Stimulated activated CD4-positive, alpha-beta T cell treated with anti-CD3 and anti-CD28 coated beads, Interleukin-4, amount 100 ng/mL, for 4 hours (primary cell): ENCODE measurements around the gene ODF2.
"Not testable (repeated sequence)": the region's sequence is repeated elsewhere in the genome, so short reads cannot be mapped to it uniquely, and the experiment has no call there.

Source experiments
- DNase-seq, 2 experiments: peaks; one replicate each; pipeline ENCODE4 v3.0.0-alpha.2; 2020

Gene ODF2

DNA sequence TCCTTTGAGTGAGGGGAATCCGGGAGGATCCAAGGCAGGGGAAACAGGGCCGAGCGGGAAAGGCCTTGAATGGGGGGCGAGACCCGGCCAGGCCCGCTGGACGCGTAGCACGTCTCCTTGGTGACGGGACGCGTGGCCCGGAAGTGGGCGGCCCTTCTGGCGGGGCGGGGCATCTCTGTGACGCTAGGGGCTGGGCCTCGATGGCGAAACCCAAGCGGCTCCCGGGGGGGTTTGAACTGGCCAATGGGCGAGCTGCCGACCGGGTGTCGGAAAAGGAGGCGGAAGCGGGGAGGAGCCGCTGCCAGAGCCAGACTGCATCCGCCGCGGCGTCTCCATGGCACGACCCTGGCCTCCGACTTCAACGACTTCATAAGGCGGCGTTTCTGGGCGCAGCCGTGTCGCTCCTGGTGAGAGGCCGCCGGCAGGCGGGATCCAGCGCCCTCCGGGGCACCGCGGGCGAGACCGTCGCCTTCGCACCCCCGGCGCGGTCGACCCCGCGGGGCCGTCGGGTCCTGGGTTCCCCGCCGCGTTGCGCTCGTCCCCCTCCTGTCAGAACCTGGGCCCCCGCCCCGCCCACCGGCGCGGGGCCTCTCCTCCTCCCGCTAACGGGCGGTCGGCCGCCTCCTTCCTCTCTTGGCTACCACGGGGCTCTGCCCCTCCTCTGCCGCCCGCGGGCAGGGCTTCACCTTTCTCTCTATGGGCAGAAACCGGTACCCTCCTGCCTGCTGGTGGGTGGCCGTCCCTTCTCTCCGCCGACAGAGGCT lies at the start of gene ODF2:
ODF2 (plus strand) TSS at position 158 of the 764 bp plus-strand sequence; CDS start at position 244, 86 bp downstream.
- peak; percentile 98 for DNase-seq

DNA sequence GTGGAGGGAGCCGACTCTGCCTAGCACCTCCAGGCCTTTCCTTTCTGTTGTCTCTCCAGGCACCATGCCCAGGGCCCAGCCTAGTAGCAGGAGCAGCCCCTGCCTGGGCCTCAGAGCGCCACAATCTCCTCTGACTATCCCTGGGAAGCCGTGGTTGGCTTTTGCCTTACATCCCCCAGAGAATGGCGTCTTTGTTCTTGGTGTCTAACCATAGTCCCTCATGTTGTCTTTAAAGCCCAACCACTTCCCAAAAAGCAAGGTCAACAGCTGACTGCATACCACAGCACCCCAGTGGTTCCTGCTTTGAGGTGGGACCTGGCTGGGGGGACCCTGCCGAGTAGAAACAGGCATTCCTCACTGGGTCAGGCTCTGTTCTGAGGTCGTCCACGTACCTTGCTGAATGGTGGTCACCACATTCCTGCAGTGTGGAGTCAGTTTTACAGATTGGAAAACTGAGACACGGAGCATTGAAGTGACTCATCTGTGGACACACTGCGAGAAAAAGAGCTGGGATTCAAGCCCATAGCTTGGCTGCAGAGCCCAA lies 48.9 kb upstream of the ODF2 start:
- DNase-seq = no peak

DNA sequence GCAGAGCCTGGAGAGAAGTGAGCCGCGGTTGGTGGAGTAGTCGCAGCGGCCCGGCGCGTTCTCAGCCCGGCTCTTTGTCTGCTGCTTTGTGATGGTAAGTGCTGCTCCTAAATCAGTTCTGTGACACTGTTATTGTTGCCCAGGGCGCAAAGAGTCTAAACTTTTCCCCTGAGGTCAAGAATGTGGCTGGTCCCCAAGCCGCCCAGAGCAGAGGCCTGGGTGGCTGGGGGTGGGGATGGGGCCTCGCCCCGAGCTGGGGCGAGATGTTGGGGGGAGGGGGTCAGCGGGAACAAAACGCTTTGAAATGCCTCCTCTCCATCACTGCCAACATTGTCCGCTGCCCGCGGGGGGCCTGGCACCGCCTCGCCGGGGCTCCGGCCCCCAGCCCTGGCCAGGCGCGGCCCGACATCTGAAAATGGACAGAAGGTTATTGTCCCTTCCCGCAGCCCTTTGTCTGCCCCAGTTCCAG lies 46.8 kb upstream of the ODF2 start:
- no peak for DNase-seq

DNA sequence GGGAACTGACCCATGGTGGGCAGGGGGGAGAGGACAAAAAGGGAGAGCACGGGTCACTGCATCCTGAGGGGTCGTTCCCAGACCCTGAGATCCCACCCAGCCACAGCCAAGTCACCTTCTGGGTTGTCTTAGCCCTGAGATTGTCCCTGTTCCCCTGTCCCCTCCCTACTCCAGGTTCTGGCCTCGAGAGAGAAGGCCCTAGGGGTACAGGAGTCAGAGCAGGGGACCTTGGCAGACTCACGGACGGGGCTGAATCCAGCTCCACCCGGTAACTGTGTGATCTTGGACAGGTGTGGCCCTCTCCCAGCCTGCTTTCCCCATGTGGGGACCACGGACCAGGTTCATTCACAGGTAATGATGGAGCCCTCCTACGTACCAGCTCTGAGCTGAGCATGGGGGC lies 46.4 kb upstream of the ODF2 start:
- no peak for DNase-seq

DNA sequence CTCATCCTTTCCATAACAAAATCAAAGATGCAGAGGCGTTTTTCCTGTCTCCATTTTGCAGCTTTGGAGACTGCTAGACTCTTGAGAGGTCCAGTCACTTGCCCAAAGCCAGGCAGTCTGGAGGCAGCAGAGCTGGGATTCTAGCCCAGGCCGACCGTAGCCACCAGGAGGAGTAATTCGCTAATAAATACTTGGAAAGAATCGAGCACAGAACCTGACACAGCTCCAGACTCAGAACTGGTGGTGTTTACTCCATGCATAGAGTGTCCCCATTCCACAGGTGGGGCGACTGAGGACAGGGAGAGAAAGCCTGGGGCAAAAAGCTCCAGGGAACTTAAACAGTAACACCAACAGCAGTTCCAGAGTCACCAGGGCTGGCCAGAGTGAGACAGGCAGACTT lies 45.8 kb upstream of the ODF2 start:
- no peak for DNase-seq

DNA sequence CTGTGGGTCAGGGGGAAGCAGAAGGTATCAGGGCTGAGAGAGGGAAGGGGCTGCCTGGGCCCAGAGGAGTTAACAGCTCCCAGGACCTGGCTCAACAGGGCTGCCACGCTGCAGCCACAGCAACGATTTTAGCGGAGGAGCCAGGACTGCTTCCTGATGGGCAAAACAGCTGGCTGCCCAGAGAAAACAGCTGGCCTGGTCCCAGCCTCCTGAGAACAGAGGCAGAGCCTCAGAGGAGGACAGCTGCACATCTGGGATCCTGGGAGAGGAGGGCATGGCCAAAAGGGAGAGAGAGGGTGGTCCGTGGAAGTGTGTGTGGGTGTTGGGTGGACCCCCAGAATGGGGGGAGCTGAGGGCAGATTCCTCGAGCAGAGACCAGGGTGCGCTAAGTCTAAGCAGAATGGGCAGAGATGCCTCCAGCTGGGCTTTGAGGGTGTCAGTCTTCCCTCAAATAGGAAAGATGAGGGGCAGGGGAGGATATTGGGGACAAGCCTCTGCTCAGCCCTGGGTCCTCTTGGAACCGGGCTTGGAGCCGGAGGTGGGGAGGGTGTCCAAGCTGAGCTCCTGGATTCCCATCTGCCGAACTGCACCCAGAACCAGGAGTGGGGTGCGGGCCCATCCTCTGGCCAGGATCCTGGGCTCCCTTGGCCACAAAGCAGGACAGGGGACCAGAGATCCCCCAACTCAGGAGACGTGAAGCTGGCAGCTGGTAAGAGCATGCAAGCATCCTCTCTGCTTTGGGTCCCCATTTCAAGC lies 44.3 kb upstream of the ODF2 start:
- no peak for DNase-seq

DNA sequence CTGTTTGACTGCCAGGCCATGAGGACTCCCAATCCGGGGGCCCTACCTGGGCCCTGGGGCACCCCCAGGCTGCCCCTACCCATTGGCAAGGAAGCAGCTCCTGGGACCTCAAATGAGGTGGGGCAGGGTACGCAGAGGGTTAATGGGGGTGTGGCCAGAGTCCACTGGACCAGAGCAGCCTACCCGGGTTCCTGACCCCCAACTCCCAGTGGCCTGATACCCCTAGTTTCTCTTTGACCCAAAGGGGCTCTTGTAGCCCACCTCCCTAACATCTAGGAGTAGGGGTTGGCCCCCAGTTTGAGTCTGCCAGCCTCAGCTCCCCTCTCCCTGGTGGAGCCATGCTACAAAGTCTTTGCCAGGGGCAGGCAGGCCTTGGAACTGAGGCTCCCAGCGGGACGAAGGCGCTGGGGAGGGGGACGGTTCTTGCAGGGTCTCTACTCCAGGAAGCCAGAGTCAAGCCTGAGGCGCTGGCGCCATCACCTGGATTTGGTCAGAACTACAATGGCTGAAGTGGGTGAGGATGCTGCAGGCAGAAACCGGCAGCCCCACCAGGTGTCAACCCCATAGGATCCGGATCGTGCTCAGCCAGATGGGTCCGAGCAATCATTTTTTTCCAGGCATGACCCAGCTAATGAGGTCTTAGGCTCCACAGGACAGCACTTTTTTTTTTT lies 43.6 kb upstream of the ODF2 start:
- DNase-seq = peak; percentile 25 to 33

DNA sequence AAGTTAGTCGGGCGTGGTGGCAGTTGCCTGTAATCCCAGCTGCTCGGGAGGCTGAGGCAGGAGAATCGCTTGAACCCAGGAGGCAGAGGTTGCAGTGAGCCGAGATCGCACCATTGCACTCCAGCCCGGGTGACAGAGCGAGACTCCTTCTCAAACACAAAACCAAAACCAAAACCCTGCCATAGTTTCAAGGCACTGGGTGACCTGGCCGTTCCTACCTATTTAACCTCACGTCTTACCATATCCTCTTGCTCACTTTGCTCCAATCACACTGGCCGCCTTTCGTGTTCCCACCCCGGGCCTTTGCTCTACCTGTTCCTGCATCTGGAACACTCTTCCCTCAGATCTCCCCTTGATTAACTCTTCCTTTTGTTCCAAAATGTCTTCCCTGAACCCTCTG lies 42.1 kb upstream of the ODF2 start:
- DNase-seq = not testable (repeated sequence)

DNA sequence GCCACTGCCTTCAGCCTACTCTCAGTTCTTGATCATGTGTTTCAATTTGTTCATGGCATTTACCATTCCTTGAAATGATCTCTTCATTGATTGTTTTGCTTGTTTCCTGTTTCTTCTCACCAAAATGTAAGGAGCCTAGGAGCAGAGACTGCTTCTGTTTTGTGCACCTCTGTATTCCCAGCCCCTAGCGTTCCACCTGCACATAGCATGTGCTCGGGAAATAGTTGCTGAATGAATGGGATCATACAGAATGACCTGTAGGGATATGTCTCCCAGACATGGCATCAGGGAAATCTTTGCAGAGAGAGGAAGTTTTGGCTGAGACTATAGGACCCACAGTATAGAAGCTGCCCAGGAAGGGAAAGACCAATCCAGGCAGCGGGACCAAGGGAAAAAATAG lies 41.3 kb upstream of the ODF2 start:
- DNase-seq = no peak

DNA sequence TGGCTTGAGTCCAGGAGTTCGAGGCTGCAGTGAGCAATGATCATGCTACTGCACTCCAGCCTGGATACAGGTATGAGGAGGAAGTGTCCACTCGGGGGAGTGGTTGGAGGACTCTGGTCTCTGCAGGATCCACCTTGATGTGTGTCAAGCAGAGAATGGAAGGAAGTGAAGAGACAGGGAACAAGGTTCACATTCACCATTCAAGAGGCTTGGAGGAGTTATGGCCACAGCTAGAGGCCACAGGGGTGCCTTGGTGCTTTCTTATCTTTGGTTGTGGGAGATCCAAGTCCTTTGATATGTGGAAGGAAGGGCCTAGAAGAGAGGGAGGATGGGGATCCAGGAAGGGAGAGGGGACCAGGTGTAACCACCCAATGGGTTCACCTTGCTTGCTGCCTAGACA lies 40.5 kb upstream of the ODF2 start:
- DNase-seq = no peak

DNA sequence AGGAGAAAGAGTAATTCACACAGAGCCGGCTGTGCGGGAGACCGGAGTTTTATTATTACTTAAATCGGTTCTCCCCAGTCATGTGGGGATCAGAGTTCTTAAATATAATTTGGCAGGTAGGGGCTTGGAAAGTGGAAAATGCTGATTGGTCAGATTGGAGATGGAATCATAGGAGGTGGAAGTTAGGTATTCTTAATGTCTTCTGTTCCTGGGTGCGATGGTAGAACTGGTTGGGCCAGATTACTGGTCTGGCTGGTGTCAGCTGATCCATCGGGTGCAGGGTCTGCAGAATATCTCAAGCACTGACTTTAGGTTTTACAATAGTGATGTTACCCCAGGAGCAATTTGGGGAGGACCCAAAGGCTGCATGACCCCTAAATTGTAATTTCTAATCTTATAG lies 39.8 kb upstream of the ODF2 start:
- DNase-seq = no peak

DNA sequence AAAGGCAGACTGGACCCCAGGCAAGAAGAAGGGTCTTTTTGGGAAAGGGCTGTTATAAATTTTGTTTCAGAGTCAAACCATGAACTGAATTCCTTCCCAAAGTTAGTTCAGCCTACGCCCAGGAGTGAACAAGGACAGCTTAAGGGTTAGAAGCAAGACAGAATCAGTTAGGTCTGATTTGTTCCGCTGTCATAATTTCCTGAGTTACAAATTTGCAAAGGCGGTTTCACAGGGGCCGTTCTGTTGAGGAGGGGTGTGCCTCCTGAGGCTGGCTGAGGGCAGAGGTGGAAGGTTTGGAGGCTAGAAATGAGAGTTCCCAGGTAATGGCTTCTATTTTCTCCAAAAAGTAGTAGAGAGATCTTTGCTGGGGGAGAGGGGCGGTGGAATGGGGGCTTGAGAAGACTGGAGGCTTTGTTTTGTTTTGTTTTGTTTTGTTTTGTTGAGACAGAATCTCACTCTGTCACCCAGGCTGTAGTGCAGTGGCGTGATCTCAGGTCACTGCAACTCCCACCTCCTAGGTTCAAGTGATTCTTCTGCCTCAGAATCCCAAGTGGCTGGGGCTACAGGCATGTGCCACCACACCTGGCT lies 39.3 kb upstream of the ODF2 start:
- DNase-seq = no peak

DNA sequence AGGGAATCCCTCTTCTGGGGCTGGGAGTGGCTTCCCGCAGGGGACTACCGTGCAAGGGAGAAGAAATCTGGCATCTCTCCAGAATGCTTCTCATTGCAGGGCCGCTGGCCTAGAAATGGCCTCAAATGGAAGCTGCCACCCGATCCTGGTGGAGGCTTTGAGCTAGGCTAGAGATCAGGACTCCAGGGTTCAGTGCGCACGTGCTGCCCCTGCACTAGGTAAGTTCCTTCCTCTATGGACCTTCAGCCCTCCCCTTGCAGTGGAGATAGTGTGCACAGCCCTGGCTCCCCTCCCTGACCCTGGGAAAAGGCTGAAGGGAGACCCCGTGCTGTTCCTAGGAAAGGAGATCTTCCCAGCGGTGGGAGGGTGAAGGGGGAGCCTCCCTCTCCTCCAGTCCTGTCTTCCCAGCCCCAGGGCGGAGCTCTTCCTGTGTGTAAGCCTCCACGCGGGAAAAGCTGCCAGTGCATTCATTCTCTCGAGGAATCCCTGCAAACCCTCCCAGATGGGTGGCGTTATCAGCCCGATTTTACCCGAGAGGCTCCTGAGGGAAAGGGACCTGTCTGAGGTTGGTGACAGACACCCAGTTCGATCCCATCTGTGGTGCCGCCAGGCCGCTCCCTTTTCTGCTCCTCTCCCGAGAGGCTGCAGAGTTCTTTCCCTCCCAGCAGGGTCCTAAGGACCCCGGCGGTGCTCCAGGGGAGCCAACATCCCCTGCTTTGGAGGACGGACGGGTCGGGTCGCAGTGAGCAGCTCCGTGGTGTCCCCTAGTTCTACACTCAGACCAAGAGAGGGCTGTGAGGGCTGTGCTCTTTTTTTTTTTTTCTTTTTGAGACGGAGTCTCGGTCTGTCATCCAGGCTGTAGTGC lies 36.5 kb upstream of the ODF2 start:
- DNase-seq = no peak

DNA sequence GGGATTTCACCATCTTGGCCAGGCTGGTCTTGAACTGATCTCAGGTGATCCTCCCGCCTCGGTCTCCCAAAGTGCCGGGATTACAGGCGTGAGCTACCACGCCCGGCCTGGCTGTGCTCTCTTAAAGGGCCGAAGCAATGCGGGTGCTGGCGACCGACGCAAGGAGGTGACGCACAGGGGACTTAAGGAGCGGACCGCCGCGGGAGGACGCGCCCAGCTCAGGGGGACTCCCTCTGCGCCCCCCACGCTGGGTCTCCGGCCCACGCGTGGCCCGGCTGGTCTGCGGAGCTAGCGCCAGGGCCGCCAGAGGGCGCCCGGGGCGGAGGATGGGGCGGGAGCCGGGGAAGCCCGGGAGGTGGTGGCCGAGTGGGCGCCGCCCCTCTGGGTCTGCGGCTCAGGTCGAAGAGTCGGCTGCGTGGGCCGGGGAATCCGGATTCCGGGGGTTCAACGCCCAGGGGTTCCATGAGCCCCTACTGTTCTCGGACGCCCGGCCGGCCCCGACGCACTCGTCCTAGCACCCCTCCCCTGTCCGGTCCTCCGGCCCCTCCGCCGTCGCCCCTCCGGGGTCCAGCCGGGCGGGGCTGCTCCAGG lies 35.7 kb upstream of the ODF2 start:
- peak; percentile 57 to 68 for DNase-seq

DNA sequence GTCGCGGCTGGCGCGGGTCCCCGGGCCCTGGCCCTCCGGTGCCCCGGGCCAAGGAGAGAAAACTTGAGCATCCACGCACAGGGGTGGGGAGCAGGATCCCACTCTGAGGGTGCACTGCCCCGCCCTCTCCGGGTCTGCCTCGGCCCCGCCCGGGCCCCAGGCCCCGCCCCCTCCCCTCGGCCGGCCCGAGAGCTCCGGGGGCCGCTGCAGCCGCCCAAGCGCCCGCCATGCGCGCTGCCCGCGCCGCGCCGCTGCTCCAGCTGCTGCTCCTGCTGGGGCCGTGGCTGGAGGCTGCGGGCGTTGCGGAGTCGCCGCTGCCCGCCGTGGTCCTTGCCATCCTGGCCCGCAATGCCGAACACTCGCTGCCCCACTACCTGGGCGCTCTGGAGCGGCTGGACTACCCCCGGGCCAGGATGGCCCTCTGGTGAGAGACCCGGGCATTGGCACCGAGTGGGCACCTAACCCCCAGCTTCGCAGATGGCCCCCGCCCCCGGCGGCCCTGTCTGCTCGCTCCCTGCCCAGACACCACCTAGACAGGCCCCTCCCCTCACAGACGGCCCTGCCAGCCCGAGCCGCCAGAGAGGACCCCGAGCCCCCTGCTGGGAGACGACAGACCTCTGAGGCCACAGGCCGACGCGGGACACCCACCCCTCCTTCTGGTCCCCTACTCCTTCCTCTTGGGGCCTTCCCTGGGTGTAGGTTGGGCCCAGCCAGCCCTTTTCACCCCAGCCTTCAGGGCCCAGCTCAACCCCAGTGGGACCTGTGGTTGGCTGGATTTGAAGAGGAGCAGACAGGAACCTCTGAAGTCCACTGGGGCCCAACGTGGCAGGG lies 34.9 kb upstream of the ODF2 start, which contains the start of gene CERCAM:
CERCAM (plus strand) TSS at position 207 of the 831 bp plus-strand sequence; CDS start at position 228, 21 bp downstream.
- DNase-seq = peak; percentile 30 to 49

DNA sequence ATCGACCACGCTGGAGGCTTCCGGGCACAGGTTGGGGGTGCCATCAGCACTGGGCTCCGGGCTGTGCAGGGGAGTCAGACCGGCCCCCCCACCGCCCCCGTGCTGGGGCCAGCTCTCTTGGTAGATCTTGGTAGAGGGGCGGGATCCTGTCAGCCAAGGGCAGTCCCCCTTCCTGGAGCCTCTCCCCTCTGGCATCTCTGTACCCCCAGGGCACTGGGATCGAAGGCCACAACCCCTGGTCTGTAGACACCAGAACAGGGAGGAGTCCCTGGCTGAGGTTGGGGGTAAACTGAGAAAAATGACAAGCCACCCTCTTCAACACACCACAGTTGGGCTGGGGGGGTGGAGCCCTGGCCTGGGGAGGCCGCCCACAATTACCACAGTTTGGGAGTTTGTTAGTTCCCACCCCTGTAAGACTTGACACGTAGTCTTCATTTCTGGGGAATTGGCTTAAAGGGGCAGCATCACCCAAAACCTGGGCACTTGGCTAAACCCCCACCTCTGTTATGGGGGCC lies 34.3 kb upstream of the ODF2 start:
- no peak for DNase-seq

DNA sequence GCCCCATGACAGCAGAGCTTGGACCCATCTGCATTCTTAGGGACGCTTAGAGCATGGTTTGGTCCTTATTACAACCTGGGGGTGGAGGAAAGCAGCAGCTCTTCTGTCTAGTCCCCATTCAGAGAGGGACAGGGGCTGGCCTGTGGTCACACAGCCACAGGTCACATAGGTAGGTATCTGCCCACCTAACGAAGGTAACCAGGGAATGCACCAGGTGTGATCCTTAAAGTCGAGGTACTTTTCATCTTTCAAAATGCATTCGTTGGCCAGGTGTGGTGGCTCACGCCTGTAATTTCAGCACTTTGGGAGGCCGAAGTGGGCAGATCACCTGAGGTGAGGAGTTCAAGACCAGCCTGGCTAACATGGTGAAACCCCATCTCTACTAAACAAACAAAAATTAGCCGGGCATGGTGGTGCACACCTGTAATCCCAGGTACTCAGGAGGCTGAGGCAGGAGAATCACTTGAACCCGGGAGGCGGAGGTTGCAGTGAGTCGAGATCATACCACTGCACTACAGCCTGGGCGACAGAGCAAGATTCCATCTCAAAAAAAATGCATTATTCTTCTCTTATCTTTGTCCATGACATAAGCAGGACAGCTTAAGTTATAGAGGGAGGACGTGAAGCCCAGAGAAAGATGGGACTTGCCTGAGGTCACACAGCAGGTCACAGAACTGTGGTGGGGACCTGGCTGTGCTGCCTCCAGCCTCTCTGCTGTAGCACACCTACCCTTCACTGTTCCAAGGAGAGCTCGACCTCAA lies 33.6 kb upstream of the ODF2 start:
- DNase-seq = not testable (repeated sequence)

DNA sequence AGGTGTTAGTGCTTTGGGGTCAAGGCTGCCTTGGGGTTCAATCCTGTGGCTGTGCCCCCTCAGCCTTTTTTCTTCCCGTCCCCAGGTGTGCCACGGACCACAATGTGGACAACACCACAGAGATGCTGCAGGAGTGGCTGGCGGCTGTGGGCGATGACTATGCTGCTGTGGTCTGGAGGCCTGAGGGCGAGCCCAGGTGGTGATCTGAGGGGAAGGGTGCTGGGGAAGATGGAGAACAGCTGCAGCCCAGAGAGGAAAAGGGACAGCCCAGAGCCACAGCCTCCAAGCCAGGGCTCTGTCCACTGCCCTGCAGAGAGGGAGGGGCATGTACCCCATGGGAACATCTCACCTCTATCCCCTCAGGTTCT lies 33.0 kb upstream of the ODF2 start:
- no peak for DNase-seq

DNA sequence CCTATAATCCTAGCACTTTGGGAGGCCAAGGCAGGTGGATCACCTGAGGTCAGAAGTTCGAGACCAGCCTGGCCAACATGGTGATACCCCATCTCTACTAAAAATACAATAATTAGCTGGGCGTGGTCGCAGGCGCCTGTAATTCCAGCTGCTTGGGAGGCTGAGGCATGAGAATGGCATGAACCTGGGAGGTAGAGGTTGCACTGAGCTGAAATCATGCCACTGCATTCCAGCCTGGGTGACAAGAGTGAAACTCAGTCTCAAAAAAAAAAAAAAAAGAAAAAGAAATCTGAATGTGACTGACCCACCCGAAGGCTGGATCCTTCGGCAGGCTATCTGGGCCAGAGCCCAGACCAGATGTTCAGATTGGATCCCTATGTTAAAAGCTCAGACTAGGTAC lies 32.5 kb upstream of the ODF2 start:
- DNase-seq = not testable (repeated sequence)
